ENCODE data around the gene CCNB3.

Gene CCNB3

GRCh38 chrX:50343917-50344316 is 139.4 kb downstream of the CCNB3 start:
- DNase-seq (ENCODE audit: low read depth in 3 of 3) = no peak

- no peak for DNase-seq (ENCODE audit: low read depth in 3 of 3)
These were observed 168.4 kb downstream of the CCNB3 start for GRCh38 chrX:50372966-50373365.

GRCh38 chrX:50375481-50376267 is 171.1 kb downstream of the CCNB3 start:
- DNase-seq (ENCODE audit: low read depth in 3 of 3) = no peak

GRCh38 chrX:50381729-50382415 is 177.3 kb downstream of the CCNB3 start:
- no peak for DNase-seq (ENCODE audit: low read depth in 3 of 3)

GRCh38 chrX:50386520-50386919 is 182.0 kb downstream of the CCNB3 start:
- no peak for DNase-seq (ENCODE audit: low read depth in 3 of 3)

GRCh38 chrX:50393902-50394301 is 189.3 kb downstream of the CCNB3 start:
- DNase-seq (ENCODE audit: low read depth in 3 of 3) = no peak

All from stimulated activated CD4-positive, alpha-beta T cell treated with anti-CD3 and anti-CD28 coated beads, TNF-alpha, amount 100 ng/mL, for 4 hours (primary cell).